MCF 10A (cell line): ENCODE results near the gene TMEM131L. TPM values are rescaled to one million over a fixed set of nuclear protein-coding genes. Genes with fewer than 3 reads are reported as not detected.
"Not testable (repeated sequence)": the region's sequence is repeated elsewhere in the genome, so short reads cannot be mapped to it uniquely, and the experiment has no call there.

Experiments used
- BruUV-seq: library from RNA; stranded (reverse); fragments of 400-500 nt; replicated peaks from 2 replicates; lab custom pipeline; 2021; lab: Mats Ljungman, UMichigan
- CTCF ChIA-PET: fragments of 300-600 bp; sonication (Branson Sonifier 250); formaldehyde crosslinking; extraction: SDS; loops from one replicate; lab custom pipeline; 2021; ENCODE audit warnings: antibody characterized with exemption, inconsistent platforms; lab: Yijun Ruan, JAX
- POLR2A ChIA-PET: fragments of 300-600, 350-650 bp; sonication (Branson Sonifier 250); formaldehyde crosslinking; extraction: SDS; loops from one replicate; lab custom pipeline; 2020; ENCODE audit warnings: antibody characterized with exemption, inconsistent platforms; lab: Yijun Ruan, JAX
- DNase-seq: peaks from one replicate; pipeline ENCODE4 v3.0.0-alpha.2; 2018; ENCODE audit not compliant: unreplicated experiment
- H3K27ac Mint-ChIP-seq: one replicate; pipeline ENCODE4 v1.8.0; 2022; ENCODE audit warnings: mild to moderate bottlenecking, low read depth, mixed read lengths; ENCODE audit not compliant: unreplicated experiment
- H3K27me3 Mint-ChIP-seq: one replicate; pipeline ENCODE4 v1.8.0; 2022; ENCODE audit warnings: mixed read lengths; ENCODE audit not compliant: insufficient read depth, unreplicated experiment
- H3K36me3 Mint-ChIP-seq: one replicate; pipeline ENCODE4 v1.8.0; 2022; ENCODE audit warnings: mild to moderate bottlenecking, moderate library complexity, mixed read lengths; ENCODE audit not compliant: insufficient read depth, unreplicated experiment
- H3K4me1 Mint-ChIP-seq: one replicate; pipeline ENCODE4 v1.8.0; 2022; ENCODE audit warnings: mixed read lengths; ENCODE audit not compliant: insufficient read depth, unreplicated experiment
- H3K4me3 Mint-ChIP-seq: one replicate; pipeline ENCODE4 v1.8.0; 2022; ENCODE audit warnings: mild to moderate bottlenecking, moderate library complexity, mixed read lengths; ENCODE audit not compliant: unreplicated experiment
- H3K9me3 Mint-ChIP-seq: one replicate; pipeline ENCODE4 v1.8.0; 2022; ENCODE audit warnings: mixed read lengths; ENCODE audit not compliant: unreplicated experiment
- intact Hi-C: fragments of 100-400 bp; cut with micrococcal nuclease; formaldehyde crosslinking; loops from 2 replicates; pipeline ENCODE4 v1.14.1; 2022
- total RNA-seq: library from RNA; stranded (reverse); gene quantifications from 2 replicates; pipeline ENCODE4 v1.2.3, GENCODE V29; 2022
- TF ChIP-seq, protein P1 (sequence below): fragments of 200-600 bp; IDR thresholded peaks from one replicate; pipeline ENCODE4 v1.8.0; 2022; ENCODE audit warnings: antibody characterized with exemption, mild to moderate bottlenecking; ENCODE audit not compliant: unreplicated experiment

The TMEM131L gene
- total RNA-seq, 1 experiment from 2014 or later: 10.1 TPM

DNA sequence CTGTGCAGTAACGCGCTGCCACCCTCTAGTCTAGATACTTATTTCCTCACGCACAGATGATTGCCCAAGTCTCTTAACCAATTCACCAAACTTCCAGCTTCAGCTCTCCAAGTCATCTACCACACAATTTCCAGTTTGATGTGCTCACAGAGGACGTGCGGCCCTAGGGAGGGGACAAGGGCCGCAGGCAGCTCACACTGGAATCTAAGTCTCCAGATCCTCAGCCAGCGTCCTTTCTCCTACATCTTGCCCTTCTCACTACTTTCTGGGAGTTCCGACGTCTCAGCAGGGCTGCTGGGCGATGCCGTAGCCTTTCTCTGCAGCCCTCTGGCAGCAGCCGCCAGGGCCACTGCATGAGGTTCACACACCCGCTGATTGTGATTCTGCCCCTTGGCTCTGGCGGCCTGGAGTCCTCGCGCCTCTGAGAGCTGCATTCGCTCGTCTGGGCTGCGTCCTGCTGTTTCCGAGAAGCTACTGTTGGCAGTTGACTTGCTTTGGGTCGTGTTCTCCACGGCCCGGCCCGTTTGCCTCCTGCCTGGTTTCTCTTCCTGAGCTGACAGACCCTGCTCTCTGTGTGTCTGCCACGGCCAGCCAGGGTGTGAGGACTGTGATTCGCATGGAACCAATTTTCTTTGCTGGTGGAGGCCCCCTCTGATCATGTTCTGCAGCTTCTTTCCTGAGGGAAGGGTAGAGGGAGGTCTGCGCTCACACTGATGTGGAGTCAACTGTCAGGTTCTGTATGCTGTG is 14.1 kb upstream of the TMEM131L start:
- ChIA-PET CTCF (interaction anchor here (0.6 to 1.2 kb wide), 2 partner anchors 18 to 107 kb away, joined by 3 read pairs; partner anchors contain the start of gene MND1), POLR2A (no interaction called here)
- no peak for DNase-seq
- intact Hi-C loops: no loop called here
- Mint-ChIP-seq H3K4me3 (no peak overlapping the region), H3K27me3 (no peaks in the 10 kb centered on the region), H3K36me3 (no peaks in the 10 kb centered on the region), H3K9me3 (no peaks in the 10 kb centered on the region), H3K4me1 (peaks cover 7% of the 10 kb centered on the region), H3K27ac (no peak overlapping the region)
- no TSS peak for BruUV-seq
- TF ChIP-seq, protein P1, sequence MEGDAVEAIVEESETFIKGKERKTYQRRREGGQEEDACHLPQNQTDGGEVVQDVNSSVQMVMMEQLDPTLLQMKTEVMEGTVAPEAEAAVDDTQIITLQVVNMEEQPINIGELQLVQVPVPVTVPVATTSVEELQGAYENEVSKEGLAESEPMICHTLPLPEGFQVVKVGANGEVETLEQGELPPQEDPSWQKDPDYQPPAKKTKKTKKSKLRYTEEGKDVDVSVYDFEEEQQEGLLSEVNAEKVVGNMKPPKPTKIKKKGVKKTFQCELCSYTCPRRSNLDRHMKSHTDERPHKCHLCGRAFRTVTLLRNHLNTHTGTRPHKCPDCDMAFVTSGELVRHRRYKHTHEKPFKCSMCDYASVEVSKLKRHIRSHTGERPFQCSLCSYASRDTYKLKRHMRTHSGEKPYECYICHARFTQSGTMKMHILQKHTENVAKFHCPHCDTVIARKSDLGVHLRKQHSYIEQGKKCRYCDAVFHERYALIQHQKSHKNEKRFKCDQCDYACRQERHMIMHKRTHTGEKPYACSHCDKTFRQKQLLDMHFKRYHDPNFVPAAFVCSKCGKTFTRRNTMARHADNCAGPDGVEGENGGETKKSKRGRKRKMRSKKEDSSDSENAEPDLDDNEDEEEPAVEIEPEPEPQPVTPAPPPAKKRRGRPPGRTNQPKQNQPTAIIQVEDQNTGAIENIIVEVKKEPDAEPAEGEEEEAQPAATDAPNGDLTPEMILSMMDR: no peak

DNA sequence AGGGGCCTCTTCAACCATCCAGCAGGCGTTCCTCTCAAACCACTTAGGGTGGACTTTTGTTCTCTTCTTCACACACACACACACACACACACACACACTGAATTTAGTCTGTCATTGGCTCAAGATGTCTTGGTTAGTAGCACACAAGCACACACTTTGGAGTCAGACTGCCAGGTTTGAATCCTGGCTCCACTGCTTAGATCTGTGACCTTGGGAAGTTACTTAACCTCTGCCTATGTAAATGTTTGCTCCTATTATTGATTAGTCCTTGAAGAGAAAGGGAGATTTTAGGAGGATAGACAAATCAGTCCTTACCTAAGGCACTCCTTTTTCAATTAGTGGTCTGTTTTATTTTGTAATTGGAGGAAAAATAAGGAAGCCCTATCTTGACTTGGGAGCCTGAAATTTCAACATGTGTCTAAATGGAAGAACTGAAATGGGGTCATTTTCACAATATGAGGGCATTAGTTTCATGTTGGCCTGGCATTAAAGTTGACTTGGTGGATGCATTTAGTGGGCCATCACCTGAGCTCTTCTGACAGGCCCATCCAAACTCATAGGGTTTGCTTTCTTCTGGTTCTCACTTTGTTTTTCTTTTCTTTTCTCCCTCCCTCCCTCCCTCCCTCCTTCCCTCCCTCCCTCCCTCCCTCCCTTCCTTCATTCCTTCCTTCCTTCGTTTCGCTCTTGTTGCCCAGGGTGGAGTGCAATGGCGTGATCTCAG is 13.3 kb upstream of the TMEM131L start:
- H3K9me3 Mint-ChIP-seq: no peaks in the 10 kb centered on the region
- TF ChIP-seq, protein P1: no peak
- H3K27me3 Mint-ChIP-seq: no peaks in the 10 kb centered on the region
- H3K27ac Mint-ChIP-seq: no peak overlapping the region
- H3K36me3 Mint-ChIP-seq: no peaks in the 10 kb centered on the region
- peaks cover 7% of the 10 kb centered on the region for H3K4me1 Mint-ChIP-seq
- no TSS peak for BruUV-seq
- intact Hi-C loops: no loop called here
- ChIA-PET POLR2A (interaction anchor here (0.7 to 1.3 kb wide), 2 partner anchors 13 to 230 kb away, joined by 3 to 4 read pairs; no protein-coding TSS in a partner anchor), CTCF (interaction anchor here (1.2 kb wide), 1 partner anchor 79 kb away, joined by 3 read pairs; no protein-coding TSS in a partner anchor)
- no peak for DNase-seq
- H3K4me3 Mint-ChIP-seq: no peak overlapping the region

DNA sequence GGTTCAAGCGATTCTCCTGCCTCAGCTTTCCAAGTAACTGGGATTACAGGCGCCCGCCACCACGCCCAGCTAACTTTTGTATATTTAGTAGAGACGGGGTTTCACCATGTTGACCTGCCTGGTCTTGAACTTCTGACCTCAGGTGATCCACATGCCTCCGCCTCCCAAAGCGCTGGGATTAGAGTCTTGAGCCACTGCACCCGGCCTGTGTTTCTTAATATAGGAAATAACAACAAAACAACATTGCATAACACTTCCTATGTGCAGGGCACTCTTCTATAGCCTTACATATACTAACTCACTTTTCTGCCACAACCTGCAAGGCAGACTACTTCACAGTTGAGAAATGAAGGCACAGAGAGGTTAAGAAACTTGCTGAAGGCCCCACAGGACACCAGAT is 12.8 kb upstream of the TMEM131L start:
- DNase-seq: no peak
- no peaks in the 10 kb centered on the region for H3K27me3 Mint-ChIP-seq
- BruUV-seq: no TSS peak
- no peaks in the 10 kb centered on the region for H3K9me3 Mint-ChIP-seq
- no peak overlapping the region for H3K27ac Mint-ChIP-seq
- intact Hi-C loops: no loop called here
- TF ChIP-seq, protein P1: no peak
- peaks cover 4% of the 10 kb centered on the region for H3K4me1 Mint-ChIP-seq
- POLR2A ChIA-PET: interaction anchor here (0.6 to 1.3 kb wide), 3 partner anchors 12 to 230 kb away, joined by 3 to 4 read pairs (median 3); no protein-coding TSS in a partner anchor
- CTCF ChIA-PET: interaction anchor here (1.2 kb wide), 1 partner anchor 78 kb away, joined by 3 read pairs; no protein-coding TSS in a partner anchor
- H3K36me3 Mint-ChIP-seq: no peaks in the 10 kb centered on the region
- H3K4me3 Mint-ChIP-seq: no peak overlapping the region

DNA sequence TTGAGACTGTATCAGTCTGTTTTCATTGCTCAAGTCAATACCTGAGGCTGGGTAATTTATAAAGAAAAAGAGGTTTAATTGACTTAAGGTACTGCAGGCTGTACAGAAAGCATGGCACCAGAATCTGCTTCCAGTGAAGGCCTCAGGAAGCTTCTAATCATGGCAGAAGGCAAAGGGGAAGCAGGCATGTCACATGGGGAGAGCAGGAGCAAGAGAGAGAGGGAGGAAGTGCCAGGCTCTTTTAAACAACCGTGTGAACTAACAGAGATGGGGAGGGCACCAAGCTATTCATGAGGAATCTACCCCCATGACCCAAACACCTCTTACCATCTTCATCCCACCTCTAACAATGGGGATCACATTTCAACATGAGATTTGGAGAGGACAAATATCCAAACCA is 7.2 kb upstream of the TMEM131L start:
- TF ChIP-seq, protein P1: no peak
- H3K36me3 Mint-ChIP-seq: no peaks in the 10 kb centered on the region
- H3K9me3 Mint-ChIP-seq: no peaks in the 10 kb centered on the region
- H3K27me3 Mint-ChIP-seq: no peaks in the 10 kb centered on the region
- H3K4me3 Mint-ChIP-seq: no peak overlapping the region
- no peak overlapping the region for H3K27ac Mint-ChIP-seq
- H3K4me1 Mint-ChIP-seq: no peaks in the 10 kb centered on the region
- BruUV-seq: no TSS peak
- intact Hi-C loops: no loop called here
- no peak for DNase-seq
- POLR2A ChIA-PET: no interaction called here
- CTCF ChIA-PET: interaction anchor here (0.6 kb wide), 2 partner anchors 114 to 456 kb away, joined by 3 to 5 read pairs; no protein-coding TSS in a partner anchor

DNA sequence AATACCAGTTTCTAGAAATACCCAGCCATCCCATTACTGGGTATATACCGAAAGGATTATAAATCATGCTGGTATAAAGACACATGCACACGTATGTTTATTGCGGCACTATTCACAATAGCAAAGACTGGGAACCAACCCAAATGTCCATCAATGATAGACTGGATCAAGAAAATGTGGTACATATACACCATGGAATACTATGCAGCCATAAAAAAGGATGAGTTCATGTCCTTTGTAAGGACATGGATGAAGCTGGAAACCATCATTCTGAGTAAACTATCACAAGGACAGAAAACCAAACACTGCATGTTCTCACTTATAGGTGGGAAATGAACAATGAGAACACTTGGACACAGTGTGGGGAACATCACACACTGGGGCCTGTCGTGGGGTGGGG is 4.6 kb upstream of the TMEM131L start:
- intact Hi-C loops, BruUV-seq, DNase-seq, H3K36me3 Mint-ChIP-seq, POLR2A ChIA-PET, H3K27me3 Mint-ChIP-seq, H3K9me3 Mint-ChIP-seq, H3K4me1 Mint-ChIP-seq, H3K27ac Mint-ChIP-seq, H3K4me3 Mint-ChIP-seq: not testable (repeated sequence)
- CTCF ChIA-PET: interaction anchor here (0.6 kb wide), 1 partner anchor 136 kb away, joined by 3 read pairs; no protein-coding TSS in a partner anchor
